ENCODE data around the gene TBC1D22A. TPM values are rescaled to one million over a fixed set of nuclear protein-coding genes. Genes with fewer than 3 reads are reported as not detected.
"Not testable (repeated sequence)": the region's sequence is repeated elsewhere in the genome, so short reads cannot be mapped to it uniquely, and the experiment has no call there.

Gene TBC1D22A
- total RNA-seq, 3 donors from 2014 or later: 19.0 to 23.6 (median 23.6) TPM

DNA sequence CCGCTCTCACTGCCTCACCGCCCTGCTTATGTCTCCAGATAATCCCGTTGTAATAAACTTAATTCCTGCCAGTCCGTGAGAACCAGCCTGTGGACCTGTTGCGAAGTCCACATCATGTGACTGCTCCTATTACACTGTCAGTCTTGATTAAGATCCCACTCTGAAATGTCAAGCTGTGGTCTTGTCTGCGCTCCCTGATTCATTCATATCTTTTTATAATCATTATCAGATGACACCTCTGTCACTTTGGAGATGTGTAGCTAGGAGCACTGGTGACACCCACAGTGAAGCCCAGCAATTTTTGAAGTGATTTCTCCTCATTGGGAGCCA lies 377.3 kb downstream of the TBC1D22A start:
- H3K36me3 ChIP-seq: no peaks in the 10 kb centered on the region
- no peak for DNase-seq (ENCODE audit: low spot score in 2 of 2)
- intact Hi-C loops (cut with DNase I; ENCODE audit: low total_unique reads): loop anchor here (5.0 kb wide), 1 partner anchor 1027 kb away; no protein-coding TSS in a partner anchor
- TF ChIP-seq POLR2AphosphoS5 (IDR thresholded peaks at IDR 0.05): no peak
- TF ChIP-seq, protein P1, sequence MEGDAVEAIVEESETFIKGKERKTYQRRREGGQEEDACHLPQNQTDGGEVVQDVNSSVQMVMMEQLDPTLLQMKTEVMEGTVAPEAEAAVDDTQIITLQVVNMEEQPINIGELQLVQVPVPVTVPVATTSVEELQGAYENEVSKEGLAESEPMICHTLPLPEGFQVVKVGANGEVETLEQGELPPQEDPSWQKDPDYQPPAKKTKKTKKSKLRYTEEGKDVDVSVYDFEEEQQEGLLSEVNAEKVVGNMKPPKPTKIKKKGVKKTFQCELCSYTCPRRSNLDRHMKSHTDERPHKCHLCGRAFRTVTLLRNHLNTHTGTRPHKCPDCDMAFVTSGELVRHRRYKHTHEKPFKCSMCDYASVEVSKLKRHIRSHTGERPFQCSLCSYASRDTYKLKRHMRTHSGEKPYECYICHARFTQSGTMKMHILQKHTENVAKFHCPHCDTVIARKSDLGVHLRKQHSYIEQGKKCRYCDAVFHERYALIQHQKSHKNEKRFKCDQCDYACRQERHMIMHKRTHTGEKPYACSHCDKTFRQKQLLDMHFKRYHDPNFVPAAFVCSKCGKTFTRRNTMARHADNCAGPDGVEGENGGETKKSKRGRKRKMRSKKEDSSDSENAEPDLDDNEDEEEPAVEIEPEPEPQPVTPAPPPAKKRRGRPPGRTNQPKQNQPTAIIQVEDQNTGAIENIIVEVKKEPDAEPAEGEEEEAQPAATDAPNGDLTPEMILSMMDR (IDR thresholded peaks at IDR 0.05): no peak
- TF ChIP-seq POLR2A (IDR thresholded peaks at IDR 0.05): no peak
- no peak overlapping the region for H3K4me3 ChIP-seq
- H3K9me3 ChIP-seq: no peaks in the 10 kb centered on the region
- no peaks in the 10 kb centered on the region for H3K27me3 ChIP-seq
- no peak overlapping the region for H3K27ac ChIP-seq
- H3K4me1 ChIP-seq: peaks cover 0 to 4% of the 10 kb centered on the region in 2 donors

DNA sequence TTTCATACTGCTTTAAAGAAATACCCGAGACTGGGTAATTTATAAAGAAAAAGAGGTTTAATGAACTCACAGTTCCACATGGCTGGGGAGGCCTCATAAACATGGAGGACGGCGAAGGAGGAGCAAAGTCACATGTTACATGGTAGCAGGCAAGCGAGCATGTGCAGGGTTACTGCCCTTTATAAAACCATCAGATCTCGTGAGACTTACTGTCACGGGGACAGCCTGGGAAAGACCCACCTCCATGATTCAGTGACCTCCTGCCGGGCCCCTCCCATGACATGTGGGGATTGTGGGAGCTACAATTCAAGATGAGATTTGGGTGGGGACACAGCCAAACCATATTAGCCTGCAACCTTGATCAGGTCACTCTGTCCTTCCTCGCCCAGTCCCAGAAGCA lies 378.5 kb downstream of the TBC1D22A start:
- not testable (repeated sequence) for H3K36me3 ChIP-seq; DNase-seq (ENCODE audit: low spot score in 2 of 2); H3K27ac ChIP-seq; H3K27me3 ChIP-seq; H3K4me3 ChIP-seq; H3K4me1 ChIP-seq; H3K9me3 ChIP-seq
- intact Hi-C loops (cut with DNase I; ENCODE audit: low total_unique reads): loop anchor here (5.0 kb wide), 1 partner anchor 1029 kb away; no protein-coding TSS in a partner anchor

DNA sequence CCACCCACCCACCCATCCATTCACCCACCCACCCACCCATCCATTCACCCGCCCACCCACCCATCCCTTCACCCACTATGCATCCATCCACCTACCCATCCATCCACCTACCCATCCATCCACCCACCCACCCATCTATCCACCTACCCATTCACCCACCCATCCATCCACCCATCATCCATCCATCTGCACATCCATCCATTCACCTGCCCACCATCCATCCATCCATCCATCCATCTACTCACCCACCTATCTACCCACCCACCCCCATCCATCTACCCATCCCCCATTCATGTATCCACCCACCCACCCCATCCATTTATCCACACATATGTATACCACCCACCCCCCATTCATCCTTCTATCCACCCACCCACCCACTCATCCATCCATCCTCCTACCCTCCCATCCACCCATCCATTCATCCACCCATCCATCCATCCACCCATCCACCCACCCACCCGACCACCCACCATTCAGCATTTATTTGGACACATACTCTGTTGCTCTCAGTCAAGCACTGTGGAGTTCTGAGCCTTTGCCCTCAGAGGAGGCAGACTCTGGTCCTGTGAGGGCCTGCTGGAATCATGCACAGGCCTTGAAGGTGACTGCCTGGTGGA lies 380.1 kb downstream of the TBC1D22A start:
- Histone ChIP-seq H3K36me3 (no peaks in the 10 kb centered on the region), H3K4me3 (no peak overlapping the region), H3K27ac (no peak overlapping the region), H3K9me3 (no peaks in the 10 kb centered on the region), H3K27me3 (no peaks in the 10 kb centered on the region), H3K4me1 (peaks cover 0 to 4% of the 10 kb centered on the region in 2 donors)
- TF ChIP-seq POLR2AphosphoS5 (IDR thresholded peaks at IDR 0.05) (no peak), POLR2A (IDR thresholded peaks at IDR 0.05) (no peak)
- TF ChIP-seq, protein P1 (IDR thresholded peaks at IDR 0.05): no peak
- no peak for DNase-seq (ENCODE audit: low spot score in 2 of 2)
- intact Hi-C loops (cut with DNase I; ENCODE audit: low total_unique reads): loop anchor here (5.0 kb wide), 1 partner anchor 1030 kb away; no protein-coding TSS in a partner anchor

DNA sequence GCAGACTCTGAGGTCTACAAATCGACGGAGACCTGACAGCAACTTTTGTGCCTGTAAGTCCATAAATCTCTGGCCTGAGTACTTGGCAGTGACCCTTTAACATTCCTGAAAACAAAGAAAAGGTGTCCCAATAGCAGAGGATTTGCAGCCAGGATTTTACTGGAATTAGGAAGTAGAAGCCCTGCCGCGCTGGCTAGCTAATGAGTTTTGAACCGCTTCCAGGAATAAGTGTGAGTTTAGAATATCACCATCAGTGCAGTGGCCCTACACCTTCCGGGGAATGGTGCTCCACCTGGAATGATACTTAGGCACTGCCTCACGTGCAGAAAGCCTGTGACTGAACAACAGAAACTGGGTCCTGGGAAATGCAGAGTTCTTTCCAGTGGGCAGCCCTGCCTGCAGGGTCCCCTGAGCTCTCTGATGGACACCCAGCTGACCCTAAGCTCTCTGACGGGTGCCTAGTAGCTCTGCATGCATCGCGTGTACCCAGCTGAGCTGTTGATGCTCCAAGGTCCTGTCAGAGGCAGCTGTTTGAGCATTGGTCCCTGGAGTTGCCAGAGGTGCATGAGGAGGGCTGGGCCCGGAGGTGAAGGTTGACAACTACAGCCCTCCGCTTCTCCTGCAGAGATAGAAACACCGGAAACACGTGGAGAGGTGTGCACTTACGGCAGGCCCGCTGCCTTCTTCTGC lies 380.9 kb downstream of the TBC1D22A start:
- H3K4me3 ChIP-seq: no peak overlapping the region
- H3K36me3 ChIP-seq: no peaks in the 10 kb centered on the region
- peaks cover 0 to 4% of the 10 kb centered on the region in 2 donors for H3K4me1 ChIP-seq
- H3K9me3 ChIP-seq: no peaks in the 10 kb centered on the region
- TF ChIP-seq, protein P1 (IDR thresholded peaks at IDR 0.05): no peak
- TF ChIP-seq POLR2AphosphoS5 (IDR thresholded peaks at IDR 0.05) (no peak), POLR2A (IDR thresholded peaks at IDR 0.05) (no peak)
- intact Hi-C loops (cut with DNase I; ENCODE audit: low total_unique reads): loop anchor here (5.0 kb wide), 1 partner anchor 1031 kb away; no protein-coding TSS in a partner anchor
- DNase-seq (ENCODE audit: low spot score in 2 of 2): peak in 1 of 2 donors; percentile 21
- no peaks in the 10 kb centered on the region for H3K27me3 ChIP-seq
- no peak overlapping the region for H3K27ac ChIP-seq

DNA sequence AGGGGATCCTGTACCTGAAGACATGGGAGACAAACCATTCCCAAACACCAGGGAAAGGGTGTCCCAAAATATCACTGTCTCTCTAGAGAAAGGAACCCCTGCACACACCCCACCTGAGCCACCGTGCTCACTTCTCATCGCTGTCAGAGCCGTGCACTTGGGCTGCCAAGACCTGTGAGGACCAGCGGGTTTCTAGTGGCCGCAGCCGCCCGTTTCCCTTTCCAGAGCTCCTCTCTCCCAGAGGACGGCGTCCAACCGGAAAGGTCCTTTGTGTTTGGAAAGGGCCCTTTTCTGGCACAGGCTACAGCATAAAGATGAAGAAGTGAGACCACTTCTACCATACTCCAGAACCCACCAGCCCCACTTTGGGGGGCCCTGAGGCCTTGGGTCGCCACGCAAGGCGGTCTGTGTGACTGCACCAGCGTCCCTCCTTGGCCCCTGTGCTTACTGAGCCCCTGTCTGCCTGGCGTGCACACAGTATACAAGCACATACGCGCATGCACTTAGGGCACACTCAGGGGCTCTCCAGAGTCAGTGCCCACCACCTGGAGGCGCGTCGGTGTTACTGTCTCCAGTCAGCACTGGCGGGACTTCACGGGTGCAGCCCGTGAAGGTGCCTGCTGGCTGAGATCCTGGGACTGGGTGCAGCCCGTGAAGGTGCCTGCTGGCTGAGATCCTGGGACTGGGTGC lies 381.8 kb downstream of the TBC1D22A start:
- no peaks in the 10 kb centered on the region for H3K9me3 ChIP-seq
- TF ChIP-seq POLR2A (IDR thresholded peaks at IDR 0.05): no peak
- TF ChIP-seq POLR2AphosphoS5 (IDR thresholded peaks at IDR 0.05): no peak
- TF ChIP-seq, protein P1 (IDR thresholded peaks at IDR 0.05): no peak
- no peaks in the 10 kb centered on the region for H3K36me3 ChIP-seq
- no peak overlapping the region for H3K4me3 ChIP-seq
- H3K4me1 ChIP-seq: peaks cover 0 to 4% of the 10 kb centered on the region in 2 donors
- no peaks in the 10 kb centered on the region for H3K27me3 ChIP-seq
- no peak overlapping the region for H3K27ac ChIP-seq
- intact Hi-C loops (cut with DNase I; ENCODE audit: low total_unique reads): loop anchor here (5.0 kb wide), 1 partner anchor 1032 kb away; no protein-coding TSS in a partner anchor
- no peak for DNase-seq (ENCODE audit: low spot score in 2 of 2)
